CD14-positive monocyte (primary cell): ENCODE data around the gene PDE8A. TPM values are rescaled to one million over a fixed set of nuclear protein-coding genes. Genes with fewer than 3 reads are reported as not detected.

Source experiments
- DNase-seq, 3 donors: peaks; one replicate each; pipeline ENCODE4 v3.0.0-alpha.2; 2011 to 2022
- H2AFZ ChIP-seq: 2 replicates; pipeline ENCODE4 v1.6.0; 2012; ENCODE audit warnings: mild to moderate bottlenecking, low read depth, low read length, inconsistent platforms; ENCODE audit not compliant: insufficient read depth, poor library complexity, severe bottlenecking
- H3K27ac ChIP-seq, 2 donors: 1 replicate in 1 of 2; 2 replicates in 1 of 2; pipeline ENCODE4 v1.5.1; 2012 to 2013; ENCODE audit warnings: low read length in 2 of 2, control low read depth in 1 of 2, inconsistent platforms in 1 of 2, low read depth in 1 of 2, mild to moderate bottlenecking in 1 of 2
- H3K27me3 ChIP-seq, 2 donors: one replicate each; pipeline versions ENCODE4 v1.6.0 to v1.6.1; 2011 to 2013; ENCODE audit warnings: low read length in 2 of 2; ENCODE audit not compliant: control insufficient read depth in 2 of 2, insufficient read depth in 2 of 2
- H3K36me3 ChIP-seq, 2 donors: replicated peaks in 1 of 2; 1 replicate in 1 of 2; 2 replicates in 1 of 2; pipeline versions ENCODE4 v1.5.1 to v1.6.1; 2012 to 2013; ENCODE audit warnings: low read length in 2 of 2, control low read depth in 1 of 2, inconsistent platforms in 1 of 2, mild to moderate bottlenecking in 1 of 2; ENCODE audit not compliant: insufficient read depth in 2 of 2, control insufficient read depth in 1 of 2
- H3K4me1 ChIP-seq, 2 donors: 1 replicate in 1 of 2; 2 replicates in 1 of 2; pipeline versions ENCODE4 v1.5.1 to v1.6.1; 2012 to 2013; ENCODE audit warnings: low read length in 2 of 2, control low read depth in 1 of 2, inconsistent platforms in 1 of 2, mild to moderate bottlenecking in 1 of 2, moderate library complexity in 1 of 2; ENCODE audit not compliant: insufficient read depth in 2 of 2, control insufficient read depth in 1 of 2
- H3K4me2 ChIP-seq: replicated peaks from 2 replicates; pipeline ENCODE3; 2012; ENCODE audit warnings: low read length, moderate library complexity, mild to moderate bottlenecking; ENCODE audit not compliant: poor library complexity, severe bottlenecking; ENCODE audit errors: extremely low read depth
- H3K4me3 ChIP-seq, 3 experiments: fragments of 200-600 bp in 1 of 3; sonication (generic) in 1 of 3; replicated peaks in 1 of 3; 1 replicate in 2 of 3; 2 replicates in 1 of 3; pipeline ENCODE4 v1.5.1; 2011 to 2013; ENCODE audit warnings: low read length in 3 of 3, mild to moderate bottlenecking in 3 of 3, control low read depth in 2 of 3, low read depth in 2 of 3, inconsistent platforms in 1 of 3, moderate library complexity in 1 of 3
- H3K79me2 ChIP-seq: 2 replicates; pipeline ENCODE4 v1.6.0; 2012; ENCODE audit warnings: mild to moderate bottlenecking, control low read depth, inconsistent platforms, low read length, moderate library complexity; ENCODE audit not compliant: insufficient read depth
- H3K9ac ChIP-seq: 2 replicates; pipeline ENCODE4 v1.6.0; 2017; ENCODE audit warnings: low read length, mild to moderate bottlenecking; ENCODE audit not compliant: insufficient read depth, poor library complexity, severe bottlenecking
- H3K9me3 ChIP-seq, 2 donors: replicated peaks in 1 of 2; 1 replicate in 1 of 2; 2 replicates in 1 of 2; pipeline versions ENCODE4 v1.5.1 to v1.6.1; 2012 to 2013; ENCODE audit warnings: low read length in 2 of 2, control low read depth in 1 of 2; ENCODE audit not compliant: control insufficient read depth in 1 of 2, insufficient read depth in 1 of 2
- H4K20me1 ChIP-seq: 2 replicates; pipeline ENCODE4 v1.6.0; 2012; ENCODE audit warnings: mild to moderate bottlenecking, low read length, control low read depth, moderate library complexity; ENCODE audit not compliant: insufficient read depth
- H3K27ac Mint-ChIP-seq, 7 donors: one replicate each; pipeline ENCODE4 v1.8.0; 2020; ENCODE audit warnings: mild to moderate bottlenecking in 7 of 7, mixed read lengths in 7 of 7, moderate library complexity in 6 of 7, inconsistent platforms in 2 of 7
- H3K27me3 Mint-ChIP-seq, 3 donors: one replicate each; pipeline ENCODE4 v1.8.0; 2021 to 2022; ENCODE audit warnings: low read depth in 3 of 3, mild to moderate bottlenecking in 3 of 3, mixed read lengths in 3 of 3, moderate library complexity in 3 of 3, inconsistent platforms in 1 of 3
- H3K36me3 Mint-ChIP-seq, 2 donors: one replicate each; pipeline ENCODE4 v1.8.0; 2020; ENCODE audit warnings: mixed read lengths in 2 of 2, inconsistent platforms in 1 of 2, mild to moderate bottlenecking in 1 of 2
- H3K4me1 Mint-ChIP-seq: one replicate; pipeline ENCODE4 v1.8.0; 2020; ENCODE audit warnings: mild to moderate bottlenecking, mixed read lengths
- H3K4me3 Mint-ChIP-seq, 2 donors: one replicate each; pipeline ENCODE4 v1.8.0; 2020; ENCODE audit warnings: mild to moderate bottlenecking in 2 of 2, mixed read lengths in 2 of 2, moderate library complexity in 1 of 2
- H3K9me3 Mint-ChIP-seq, 7 donors: one replicate each; pipeline ENCODE4 v1.8.0; 2020 to 2022; ENCODE audit warnings: mixed read lengths in 7 of 7, mild to moderate bottlenecking in 6 of 7, moderate library complexity in 6 of 7, inconsistent platforms in 2 of 7
- CTCF ChIP-seq: fragments of 200-600 bp; IDR thresholded peaks from one replicate; pipeline ENCODE4 v1.8.0; 2022; ENCODE audit warnings: antibody characterized with exemption, mild to moderate bottlenecking
- WGBS: methylation state at CpG from one replicate; pipeline ENCODE4 v1.1.5; 2013; ENCODE audit warnings: missing lambda C conversion rate; ENCODE audit not compliant: insufficient coverage; 5-methylcytosine and 5-hydroxymethylcytosine counted together
- intact Hi-C, 2 donors: fragments of 100-400 bp; cut with micrococcal nuclease; formaldehyde crosslinking; loops; one replicate each; pipeline versions ENCODE4 v1.15.0 to v1.15.1; 2023
- polyA plus RNA-seq, 3 donors: library from polyadenylated mRNA; depleted of rRNA in 1 of 3; unstranded in 2 of 3; stranded (reverse) in 1 of 3; fragments of 300-500 nt in 2 of 3; fragments of >200 nt in 1 of 3; fragmentation: Illumina TruSeq in 2 of 3; gene quantifications; 1 replicate in 2 of 3; 2 replicates in 1 of 3; pipeline ENCODE4 v1.2.3, GENCODE V29; 2012 to 2021

PDE8A gene
- polyA plus RNA-seq, 3 donors: 2.8 to 33.4 (median 4.9) TPM

GRCh38 chr15:84990507-84990906 is 8.9 kb downstream of the PDE8A start:
- no peak overlapping the region for H2AFZ ChIP-seq
- H3K4me1 ChIP-seq: peaks cover 20 to 45% of the 10 kb centered on the region in 2 donors
- intact Hi-C loops: no loop called here
- H3K27ac ChIP-seq: no peak overlapping the region
- peaks cover 76% of the 10 kb centered on the region for H3K79me2 ChIP-seq
- no peak overlapping the region for H3K9ac ChIP-seq
- Mint-ChIP-seq H3K9me3 (no peaks in the 10 kb centered on the region), H3K27ac (peak overlapping the region in 1 of 7 donors; percentile 9), H3K36me3 (peaks cover 0 to 2% of the 10 kb centered on the region in 2 donors), H3K27me3 (no peaks in the 10 kb centered on the region), H3K4me1 (peaks cover 53% of the 10 kb centered on the region), H3K4me3 (no peak overlapping the region)
- no peak for TF ChIP-seq CTCF
- H3K4me3 ChIP-seq: no peak overlapping the region
- H3K4me2 ChIP-seq: no peak overlapping the region
- no peaks in the 10 kb centered on the region for H3K27me3 ChIP-seq
- DNase-seq: no peak
- H3K9me3 ChIP-seq: no peaks in the 10 kb centered on the region
- peaks cover 76% of the 10 kb centered on the region for H4K20me1 ChIP-seq
- no peaks in the 10 kb centered on the region for H3K36me3 ChIP-seq
- no CpG with 5 or more reads among the region's 1 CpG for WGBS

- peak overlapping the region in 1 of 2 donors; percentile 60 for H3K4me3 Mint-ChIP-seq
- Histone ChIP-seq H3K4me3 (peak overlapping the region in 1 of 3 experiments; percentile 19), H3K79me2 (peaks cover 73% of the 10 kb centered on the region), H3K36me3 (no peaks in the 10 kb centered on the region), H3K27me3 (no peaks in the 10 kb centered on the region), H4K20me1 (peaks cover 73% of the 10 kb centered on the region), H3K4me2 (peak overlapping the region; percentile 40), H2AFZ (no peak overlapping the region), H3K27ac (no peak overlapping the region), H3K9me3 (no peaks in the 10 kb centered on the region), H3K4me1 (peaks cover 20 to 45% of the 10 kb centered on the region in 2 donors), H3K9ac (no peak overlapping the region)
- H3K36me3 Mint-ChIP-seq: peaks cover 0 to 2% of the 10 kb centered on the region in 2 donors
- peaks cover 48% of the 10 kb centered on the region for H3K4me1 Mint-ChIP-seq
- intact Hi-C loops: no loop called here
- no peak for TF ChIP-seq CTCF
- DNase-seq: no peak
- no peaks in the 10 kb centered on the region for H3K9me3 Mint-ChIP-seq
- WGBS: no CpG with 5 or more reads among the region's 4 CpGs
- H3K27ac Mint-ChIP-seq: peak overlapping the region in 4 of 7 donors; percentile 2 to 54 (median 40)
- no peaks in the 10 kb centered on the region for H3K27me3 Mint-ChIP-seq
Measured at GRCh38 chr15:84991014-84991712, 9.5 kb downstream of the PDE8A start.
